GM12873 (cell line): Measurements from ENCODE around the gene EPN3.

Experiments used
- CTCF ChIP-seq: IDR thresholded peaks from 2 replicates; pipeline ENCODE4 v1.5.1; 2012; ENCODE audit warnings: low read depth, mild to moderate bottlenecking, moderate library complexity, low read length, control low read depth; ENCODE audit not compliant: insufficient read depth; ENCODE audit errors: missing control alignments

The EPN3 gene

GRCh38 chr17:50593321-50593720, 60.8 kb downstream of the EPN3 start:
- no peak for TF ChIP-seq CTCF
